ENCODE results near the gene TBX1.

Gene TBX1

DNA sequence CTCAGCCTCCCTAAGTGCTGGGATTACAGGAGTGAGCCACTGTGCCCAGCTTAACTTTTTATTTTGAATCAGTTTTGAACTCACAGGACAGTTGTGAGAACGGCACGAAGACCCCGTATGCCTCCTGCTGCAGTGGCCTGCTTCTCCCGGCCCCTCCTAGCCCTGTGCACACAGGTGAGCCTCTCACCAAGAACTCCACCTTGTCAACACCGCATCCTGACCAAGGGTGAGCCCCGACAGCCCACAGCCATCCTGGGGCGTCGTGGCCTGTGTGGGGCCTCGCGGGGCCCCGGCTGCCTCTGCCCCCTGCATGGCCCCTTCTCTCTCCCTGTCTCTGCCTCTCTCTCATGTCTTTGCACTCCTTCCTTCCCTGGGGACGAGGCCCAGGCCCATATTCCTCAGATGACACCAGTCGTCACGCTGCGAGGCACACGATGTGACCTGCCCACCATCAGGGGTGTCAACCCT, 55.3 kb downstream of the TBX1 start:
- DNase-seq = no peak

GRCh38 chr22:19816372-19817119, 56.0 kb downstream of the TBX1 start:
- DNase-seq = no peak
